ENCODE measurements around the gene ACAA1.

DNA sequence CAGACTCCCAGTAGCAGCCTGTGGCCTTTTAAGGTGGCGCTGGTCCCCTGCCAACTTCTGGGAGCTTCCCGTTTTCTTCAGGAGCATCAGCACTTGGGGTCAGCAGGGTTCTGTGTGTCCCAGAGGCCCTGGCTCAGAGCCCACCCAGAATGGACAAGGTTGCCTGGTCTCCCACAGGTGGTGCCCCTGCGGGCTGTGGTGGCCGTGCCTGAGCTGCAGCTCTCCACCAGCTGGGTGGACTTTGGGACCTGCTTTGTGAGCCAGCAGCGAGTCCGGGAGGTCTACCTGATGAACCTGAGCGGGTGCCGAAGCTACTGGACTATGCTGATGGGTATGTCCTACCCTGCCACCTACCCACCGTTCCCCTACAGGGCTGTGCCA, 15.5 kb downstream of the ACAA1 start:
- no peak for TF ChIP-seq EP300 (IDR thresholded peaks at IDR 0.05; ENCODE audit: borderline replicate concordance in 1 of 2, control insufficient read depth in 1 of 2, low read depth in 2 of 2, low read length in 2 of 2)
- TF ChIP-seq, protein P1, sequence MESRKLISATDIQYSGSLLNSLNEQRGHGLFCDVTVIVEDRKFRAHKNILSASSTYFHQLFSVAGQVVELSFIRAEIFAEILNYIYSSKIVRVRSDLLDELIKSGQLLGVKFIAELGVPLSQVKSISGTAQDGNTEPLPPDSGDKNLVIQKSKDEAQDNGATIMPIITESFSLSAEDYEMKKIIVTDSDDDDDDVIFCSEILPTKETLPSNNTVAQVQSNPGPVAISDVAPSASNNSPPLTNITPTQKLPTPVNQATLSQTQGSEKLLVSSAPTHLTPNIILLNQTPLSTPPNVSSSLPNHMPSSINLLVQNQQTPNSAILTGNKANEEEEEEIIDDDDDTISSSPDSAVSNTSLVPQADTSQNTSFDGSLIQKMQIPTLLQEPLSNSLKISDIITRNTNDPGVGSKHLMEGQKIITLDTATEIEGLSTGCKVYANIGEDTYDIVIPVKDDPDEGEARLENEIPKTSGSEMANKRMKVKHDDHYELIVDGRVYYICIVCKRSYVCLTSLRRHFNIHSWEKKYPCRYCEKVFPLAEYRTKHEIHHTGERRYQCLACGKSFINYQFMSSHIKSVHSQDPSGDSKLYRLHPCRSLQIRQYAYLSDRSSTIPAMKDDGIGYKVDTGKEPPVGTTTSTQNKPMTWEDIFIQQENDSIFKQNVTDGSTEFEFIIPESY (IDR thresholded peaks at IDR 0.05), result no peak

All from GM12878 (cell line).